ENCODE data around the gene BICRA.
A peak's percentile ranks its signal among the peaks of the same experiment; 100 is the strongest.

The BICRA gene

GRCh38 chr19:47600246-47601179, 8.4 kb upstream of the BICRA start:
- peak overlapping the region; percentile 56 for H3K4me3 ChIP-seq (ENCODE audit: low read depth, low read length)

- H3K4me3 ChIP-seq (ENCODE audit: low read depth, low read length), result no peak overlapping the region
Measured at GRCh38 chr19:47601180-47601904, 7.6 kb upstream of the BICRA start.

GRCh38 chr19:47603706-47604565, 5.0 kb upstream of the BICRA start:
- no peak overlapping the region for H3K4me3 ChIP-seq (ENCODE audit: low read depth, low read length)

- H3K4me3 ChIP-seq (ENCODE audit: low read depth, low read length), result peak overlapping the region; percentile 84
Measured at GRCh38 chr19:47607564-47608073, 1.3 kb upstream of the BICRA start.

- H3K4me3 ChIP-seq (ENCODE audit: low read depth, low read length), result peak overlapping the region; percentile 84
Measured at GRCh38 chr19:47608074-47608918, 638 bp upstream of the BICRA start.

- peak overlapping the region; percentile 58 for H3K4me3 ChIP-seq (ENCODE audit: low read depth, low read length)
Measured at GRCh38 chr19:47609906-47610894, 1.3 kb downstream of the BICRA start.

- H3K4me3 ChIP-seq (ENCODE audit: low read depth, low read length), result no peak overlapping the region
Measured at GRCh38 chr19:47610902-47611301, 2.0 kb downstream of the BICRA start.

GRCh38 chr19:47613165-47614020, 4.5 kb downstream of the BICRA start:
- no peak overlapping the region for H3K4me3 ChIP-seq (ENCODE audit: low read depth, low read length)

GRCh38 chr19:47614021-47614295, 5.0 kb downstream of the BICRA start:
- H3K4me3 ChIP-seq (ENCODE audit: low read depth, low read length), result no peak overlapping the region

- H3K4me3 ChIP-seq (ENCODE audit: low read depth, low read length), result no peak overlapping the region
Measured at GRCh38 chr19:47614559-47614958, 5.6 kb downstream of the BICRA start.

GRCh38 chr19:47615230-47615629, 6.3 kb downstream of the BICRA start:
- H3K4me3 ChIP-seq (ENCODE audit: low read depth, low read length), result no peak overlapping the region

- H3K4me3 ChIP-seq (ENCODE audit: low read depth, low read length), result no peak overlapping the region
Measured at GRCh38 chr19:47615714-47616113, 6.8 kb downstream of the BICRA start.

GRCh38 chr19:47618771-47619170, 9.8 kb downstream of the BICRA start:
- no peak overlapping the region for H3K4me3 ChIP-seq (ENCODE audit: low read depth, low read length)

GRCh38 chr19:47619763-47620162, 10.8 kb downstream of the BICRA start:
- H3K4me3 ChIP-seq (ENCODE audit: low read depth, low read length), result no peak overlapping the region

- no peak overlapping the region for H3K4me3 ChIP-seq (ENCODE audit: low read depth, low read length)
Measured at GRCh38 chr19:47623151-47623920, 14.4 kb downstream of the BICRA start.

- no peak overlapping the region for H3K4me3 ChIP-seq (ENCODE audit: low read depth, low read length)
Measured at GRCh38 chr19:47623921-47624391, 15.0 kb downstream of the BICRA start.

GRCh38 chr19:47625650-47626049, 16.7 kb downstream of the BICRA start:
- no peak overlapping the region for H3K4me3 ChIP-seq (ENCODE audit: low read depth, low read length)
